GM23338 (cell line): Measurements from ENCODE around the gene MAP3K15.

Experiments
- CREB1 ChIP-seq: fragments of 250-450 bp; sonication (Bioruptor Pico); IDR thresholded peaks from 2 replicates; pipeline ENCODE4 v1.5.0; 2020; ENCODE audit warnings: low read depth, mild to moderate bottlenecking, moderate library complexity
- EZH2 ChIP-seq: fragments of 200-600 bp; sonication (generic); IDR thresholded peaks from one replicate; pipeline ENCODE4 v1.8.0; 2017; ENCODE audit warnings: antibody characterized with exemption, mild to moderate bottlenecking, low read depth; ENCODE audit not compliant: unreplicated experiment
- POLR2AphosphoS5 ChIP-seq: IDR thresholded peaks from 2 replicates; pipeline ENCODE4 v1.6.1; 2016; ENCODE audit warnings: antibody characterized with exemption, low read depth
- TF ChIP-seq, protein P1 (sequence below), 2 experiments: fragments of 200-600 bp in 1 of 2; sonication (generic) in 1 of 2; conservative IDR thresholded peaks; 2 replicates each; pipeline versions ENCODE4 v1.5.1 to v1.6.1; 2016 to 2017; ENCODE audit warnings: antibody characterized with exemption in 2 of 2, low read depth in 2 of 2, mild to moderate bottlenecking in 2 of 2, moderate library complexity in 1 of 2
- TF ChIP-seq, protein P2 (sequence below): IDR thresholded peaks from one replicate; pipeline ENCODE4 v1.6.1; 2018; ENCODE audit warnings: antibody characterized with exemption; ENCODE audit not compliant: unreplicated experiment
- TF ChIP-seq, protein P3 (sequence below): IDR thresholded peaks from 2 replicates; pipeline ENCODE4 v1.6.1; 2016; ENCODE audit warnings: antibody characterized with exemption

DNA sequence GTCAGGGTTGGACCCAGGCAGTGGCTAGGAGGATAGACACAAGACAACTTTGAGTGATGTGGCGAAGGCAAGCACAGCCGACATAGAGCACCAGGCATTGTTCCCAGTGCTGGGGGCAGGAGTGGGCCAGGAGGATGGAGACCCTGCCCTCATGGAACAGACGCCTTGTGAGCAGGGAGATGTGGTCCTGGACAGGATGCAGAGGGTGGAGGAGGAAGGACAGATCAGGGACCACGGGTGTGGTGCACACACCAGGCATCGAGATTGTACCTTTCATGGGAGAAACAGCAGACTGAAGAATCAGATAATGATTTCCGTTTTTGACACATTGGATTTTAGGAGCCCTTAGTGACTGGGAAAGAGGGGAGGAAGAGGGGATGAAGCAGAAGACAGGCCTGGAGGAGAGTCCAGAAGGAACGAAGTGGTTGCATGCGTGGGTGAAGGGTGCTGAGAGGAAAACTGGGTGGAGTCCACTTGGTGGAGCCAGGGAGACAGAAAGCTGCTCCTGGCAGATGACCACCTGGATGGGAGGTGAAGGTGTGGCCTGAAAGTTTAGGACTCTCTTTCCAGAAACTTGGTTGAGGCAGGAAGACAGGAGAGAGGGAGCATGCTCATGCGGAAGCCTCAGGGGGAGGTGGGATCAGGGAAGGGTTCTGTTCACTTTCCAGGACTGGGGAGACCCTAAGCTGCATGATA is 27.9 kb upstream of the MAP3K15 start:
- TF ChIP-seq EZH2 (no peak), POLR2AphosphoS5 (no peak), CREB1 (no peak)
- TF ChIP-seq, protein P1, sequence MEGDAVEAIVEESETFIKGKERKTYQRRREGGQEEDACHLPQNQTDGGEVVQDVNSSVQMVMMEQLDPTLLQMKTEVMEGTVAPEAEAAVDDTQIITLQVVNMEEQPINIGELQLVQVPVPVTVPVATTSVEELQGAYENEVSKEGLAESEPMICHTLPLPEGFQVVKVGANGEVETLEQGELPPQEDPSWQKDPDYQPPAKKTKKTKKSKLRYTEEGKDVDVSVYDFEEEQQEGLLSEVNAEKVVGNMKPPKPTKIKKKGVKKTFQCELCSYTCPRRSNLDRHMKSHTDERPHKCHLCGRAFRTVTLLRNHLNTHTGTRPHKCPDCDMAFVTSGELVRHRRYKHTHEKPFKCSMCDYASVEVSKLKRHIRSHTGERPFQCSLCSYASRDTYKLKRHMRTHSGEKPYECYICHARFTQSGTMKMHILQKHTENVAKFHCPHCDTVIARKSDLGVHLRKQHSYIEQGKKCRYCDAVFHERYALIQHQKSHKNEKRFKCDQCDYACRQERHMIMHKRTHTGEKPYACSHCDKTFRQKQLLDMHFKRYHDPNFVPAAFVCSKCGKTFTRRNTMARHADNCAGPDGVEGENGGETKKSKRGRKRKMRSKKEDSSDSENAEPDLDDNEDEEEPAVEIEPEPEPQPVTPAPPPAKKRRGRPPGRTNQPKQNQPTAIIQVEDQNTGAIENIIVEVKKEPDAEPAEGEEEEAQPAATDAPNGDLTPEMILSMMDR (conservative IDR thresholded peaks at IDR 0.05; ENCODE audit: low read depth in 2 of 2): no peak
- TF ChIP-seq, protein P2, sequence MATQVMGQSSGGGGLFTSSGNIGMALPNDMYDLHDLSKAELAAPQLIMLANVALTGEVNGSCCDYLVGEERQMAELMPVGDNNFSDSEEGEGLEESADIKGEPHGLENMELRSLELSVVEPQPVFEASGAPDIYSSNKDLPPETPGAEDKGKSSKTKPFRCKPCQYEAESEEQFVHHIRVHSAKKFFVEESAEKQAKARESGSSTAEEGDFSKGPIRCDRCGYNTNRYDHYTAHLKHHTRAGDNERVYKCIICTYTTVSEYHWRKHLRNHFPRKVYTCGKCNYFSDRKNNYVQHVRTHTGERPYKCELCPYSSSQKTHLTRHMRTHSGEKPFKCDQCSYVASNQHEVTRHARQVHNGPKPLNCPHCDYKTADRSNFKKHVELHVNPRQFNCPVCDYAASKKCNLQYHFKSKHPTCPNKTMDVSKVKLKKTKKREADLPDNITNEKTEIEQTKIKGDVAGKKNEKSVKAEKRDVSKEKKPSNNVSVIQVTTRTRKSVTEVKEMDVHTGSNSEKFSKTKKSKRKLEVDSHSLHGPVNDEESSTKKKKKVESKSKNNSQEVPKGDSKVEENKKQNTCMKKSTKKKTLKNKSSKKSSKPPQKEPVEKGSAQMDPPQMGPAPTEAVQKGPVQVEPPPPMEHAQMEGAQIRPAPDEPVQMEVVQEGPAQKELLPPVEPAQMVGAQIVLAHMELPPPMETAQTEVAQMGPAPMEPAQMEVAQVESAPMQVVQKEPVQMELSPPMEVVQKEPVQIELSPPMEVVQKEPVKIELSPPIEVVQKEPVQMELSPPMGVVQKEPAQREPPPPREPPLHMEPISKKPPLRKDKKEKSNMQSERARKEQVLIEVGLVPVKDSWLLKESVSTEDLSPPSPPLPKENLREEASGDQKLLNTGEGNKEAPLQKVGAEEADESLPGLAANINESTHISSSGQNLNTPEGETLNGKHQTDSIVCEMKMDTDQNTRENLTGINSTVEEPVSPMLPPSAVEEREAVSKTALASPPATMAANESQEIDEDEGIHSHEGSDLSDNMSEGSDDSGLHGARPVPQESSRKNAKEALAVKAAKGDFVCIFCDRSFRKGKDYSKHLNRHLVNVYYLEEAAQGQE: no peak
- TF ChIP-seq, protein P3, sequence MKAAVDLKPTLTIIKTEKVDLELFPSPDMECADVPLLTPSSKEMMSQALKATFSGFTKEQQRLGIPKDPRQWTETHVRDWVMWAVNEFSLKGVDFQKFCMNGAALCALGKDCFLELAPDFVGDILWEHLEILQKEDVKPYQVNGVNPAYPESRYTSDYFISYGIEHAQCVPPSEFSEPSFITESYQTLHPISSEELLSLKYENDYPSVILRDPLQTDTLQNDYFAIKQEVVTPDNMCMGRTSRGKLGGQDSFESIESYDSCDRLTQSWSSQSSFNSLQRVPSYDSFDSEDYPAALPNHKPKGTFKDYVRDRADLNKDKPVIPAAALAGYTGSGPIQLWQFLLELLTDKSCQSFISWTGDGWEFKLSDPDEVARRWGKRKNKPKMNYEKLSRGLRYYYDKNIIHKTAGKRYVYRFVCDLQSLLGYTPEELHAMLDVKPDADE: no peak
